H9 (cell line): Measurements from ENCODE around the gene RASSF5. TPM values are rescaled to one million over a fixed set of nuclear protein-coding genes. Genes with fewer than 3 reads are reported as not detected.

Experiments used
- DNase-seq: peaks from one replicate; pipeline ENCODE4 v3.0.0-alpha.2; 2017
- H2AFZ ChIP-seq: one replicate; pipeline ENCODE4 v1.6.1; 2013; ENCODE audit warnings: mild to moderate bottlenecking, low read length, control low read depth, moderate library complexity
- H2AK5ac ChIP-seq: 2 replicates; pipeline ENCODE4 v1.6.1; 2013; ENCODE audit warnings: low read length, control low read depth, mixed read lengths; ENCODE audit not compliant: insufficient read length
- H2BK120ac ChIP-seq: one replicate; pipeline ENCODE4 v1.6.1; 2013; ENCODE audit warnings: low read depth, mild to moderate bottlenecking, low read length, control low read depth, inconsistent platforms; ENCODE audit not compliant: poor library complexity, severe bottlenecking
- H2BK12ac ChIP-seq: 2 replicates; pipeline ENCODE4 v1.6.1; 2013; ENCODE audit warnings: low read length, control low read depth, mixed read lengths, low read depth; ENCODE audit not compliant: insufficient read length
- H2BK15ac ChIP-seq: 2 replicates; pipeline ENCODE4 v1.6.1; 2013; ENCODE audit warnings: low read depth, low read length, control low read depth
- H2BK20ac ChIP-seq: one replicate; pipeline ENCODE4 v1.6.1; 2013; ENCODE audit warnings: low read depth, mild to moderate bottlenecking, low read length, control low read depth, inconsistent platforms; ENCODE audit not compliant: poor library complexity, severe bottlenecking
- H2BK5ac ChIP-seq: 2 replicates; pipeline ENCODE4 v1.6.1; 2013; ENCODE audit warnings: low read length, control low read depth, mixed read lengths; ENCODE audit not compliant: insufficient read length
- H3K14ac ChIP-seq: 2 replicates; pipeline ENCODE4 v1.6.1; 2013; ENCODE audit warnings: low read length, control low read depth; ENCODE audit not compliant: insufficient read depth
- H3K18ac ChIP-seq: 2 replicates; pipeline ENCODE4 v1.6.1; 2013; ENCODE audit warnings: low read depth, mild to moderate bottlenecking, mixed read lengths, low read length, control low read depth; ENCODE audit not compliant: insufficient read length
- H3K23ac ChIP-seq: 2 replicates; pipeline ENCODE4 v1.6.1; 2013; ENCODE audit warnings: low read length, control low read depth, mixed read lengths, low read depth; ENCODE audit not compliant: insufficient read length
- H3K23me2 ChIP-seq: 2 replicates; pipeline ENCODE4 v1.6.1; 2013; ENCODE audit warnings: low read depth, mild to moderate bottlenecking, mixed read lengths, low read length, control low read depth; ENCODE audit not compliant: insufficient read length, poor library complexity, severe bottlenecking
- H3K27ac ChIP-seq: 2 replicates; pipeline ENCODE4 v1.5.1; 2013; ENCODE audit warnings: low read length, control low read depth, mixed read lengths, low read depth; ENCODE audit not compliant: insufficient read length
- H3K27me3 ChIP-seq: 2 replicates; pipeline ENCODE4 v1.6.1; 2013; ENCODE audit warnings: low read length, control low read depth, inconsistent platforms; ENCODE audit not compliant: insufficient read depth
- H3K4ac ChIP-seq: 2 replicates; pipeline ENCODE4 v1.6.1; 2013; ENCODE audit warnings: low read depth, mild to moderate bottlenecking, control low read depth, inconsistent platforms, low read length, moderate library complexity
- H3K4me1 ChIP-seq: 2 replicates; pipeline ENCODE4 v1.6.1; 2013; ENCODE audit warnings: low read length, control low read depth, inconsistent platforms; ENCODE audit not compliant: insufficient read depth
- H3K4me2 ChIP-seq: 2 replicates; pipeline ENCODE4 v1.6.1; 2013; ENCODE audit warnings: low read length, control low read depth, mixed read lengths; ENCODE audit not compliant: insufficient read length, insufficient read depth
- H3K56ac ChIP-seq: 2 replicates; pipeline ENCODE4 v1.6.1; 2013; ENCODE audit warnings: low read depth, mild to moderate bottlenecking, mixed read lengths, low read length, control low read depth; ENCODE audit not compliant: insufficient read length
- H3K79me1 ChIP-seq: 2 replicates; pipeline ENCODE4 v1.6.1; 2013; ENCODE audit warnings: low read depth, mild to moderate bottlenecking, moderate library complexity, low read length, control low read depth, inconsistent platforms; ENCODE audit not compliant: insufficient read depth, poor library complexity, severe bottlenecking
- H3K79me2 ChIP-seq: 2 replicates; pipeline ENCODE4 v1.6.1; 2013; ENCODE audit warnings: low read length, control low read depth, inconsistent platforms; ENCODE audit not compliant: insufficient read depth
- H3K9ac ChIP-seq: 2 replicates; pipeline ENCODE4 v1.6.1; 2013; ENCODE audit warnings: low read length, control low read depth, mixed read lengths; ENCODE audit not compliant: insufficient read length; ENCODE audit errors: extremely low read depth
- H3K9me3 ChIP-seq: one replicate; pipeline ENCODE4 v1.6.1; 2013; ENCODE audit warnings: low read depth, low read length, inconsistent platforms; ENCODE audit not compliant: control insufficient read depth
- H3T11ph ChIP-seq: one replicate; pipeline ENCODE4 v1.6.1; 2013; ENCODE audit warnings: mild to moderate bottlenecking, low read length, control low read depth, inconsistent platforms
- H4K20me1 ChIP-seq: one replicate; pipeline ENCODE4 v1.6.1; 2013; ENCODE audit not compliant: control insufficient read depth, insufficient read length, insufficient read depth
- H4K5ac ChIP-seq: 2 replicates; pipeline ENCODE4 v1.6.1; 2013; ENCODE audit warnings: low read depth, mild to moderate bottlenecking, mixed read lengths, low read length, control low read depth; ENCODE audit not compliant: insufficient read length
- H4K8ac ChIP-seq: replicated peaks from 2 replicates; pipeline ENCODE4 v1.6.1; 2013; ENCODE audit warnings: low read length, control low read depth, mixed read lengths, low read depth; ENCODE audit not compliant: insufficient read length
- H4K91ac ChIP-seq: 2 replicates; pipeline ENCODE4 v1.6.1; 2013; ENCODE audit warnings: low read depth, mild to moderate bottlenecking, moderate library complexity, mixed read lengths, low read length, control low read depth; ENCODE audit not compliant: insufficient read length
- H3K27ac Mint-ChIP-seq, 3 experiments: 2 replicates in 2 of 3; 3 replicates in 1 of 3; pipeline ENCODE4 v1.8.0; 2020 to 2021; ENCODE audit warnings: mixed read lengths in 3 of 3, mild to moderate bottlenecking in 1 of 3, moderate library complexity in 1 of 3
- H3K27me3 Mint-ChIP-seq: 2 replicates; pipeline ENCODE4 v1.8.0; 2021; ENCODE audit warnings: low read depth, mild to moderate bottlenecking, moderate library complexity, mixed read lengths
- H3K36me3 Mint-ChIP-seq, 3 experiments: 2 replicates in 2 of 3; 3 replicates in 1 of 3; pipeline ENCODE4 v1.8.0; 2020 to 2021; ENCODE audit warnings: low read depth in 3 of 3, mixed read lengths in 3 of 3; ENCODE audit not compliant: insufficient read depth in 1 of 3
- H3K4me1 Mint-ChIP-seq, 2 experiments: 2 replicates each; pipeline ENCODE4 v1.8.0; 2020; ENCODE audit warnings: mixed read lengths in 2 of 2
- H3K4me3 Mint-ChIP-seq, 2 experiments: 2 replicates in 1 of 2; 3 replicates in 1 of 2; pipeline ENCODE4 v1.8.0; 2020 to 2021; ENCODE audit warnings: mild to moderate bottlenecking in 2 of 2, mixed read lengths in 2 of 2, moderate library complexity in 1 of 2
- H3K9me3 Mint-ChIP-seq, 2 experiments: 2 replicates in 1 of 2; 3 replicates in 1 of 2; pipeline ENCODE4 v1.8.0; 2020; ENCODE audit warnings: mild to moderate bottlenecking in 2 of 2, mixed read lengths in 2 of 2, moderate library complexity in 1 of 2
- WGBS: extraction: QIAGEN DNeasy Blood & Tissue Kit; methylation state at CpG from one replicate; pipeline ENCODE4 v1.1.7; 2013; ENCODE audit warnings: missing lambda C conversion rate, low lambda C conversion rate, mixed read lengths; ENCODE audit not compliant: insufficient read length; ENCODE audit errors: extremely low coverage; 5-methylcytosine and 5-hydroxymethylcytosine counted together
- total RNA-seq: library from RNA; stranded (reverse); gene quantifications from 2 replicates; pipeline ENCODE4 v1.2.1, GENCODE V29; 2021
- TF ChIP-seq, protein P1 (sequence below): fragments of 200-600 bp; sonication (generic); conservative IDR thresholded peaks from 3 replicates; pipeline ENCODE4 v1.8.0; 2021; ENCODE audit warnings: antibody characterized with exemption, mild to moderate bottlenecking

RASSF5 gene
- total RNA-seq, 1 experiment from 2014 or later: 0.50 TPM

DNA sequence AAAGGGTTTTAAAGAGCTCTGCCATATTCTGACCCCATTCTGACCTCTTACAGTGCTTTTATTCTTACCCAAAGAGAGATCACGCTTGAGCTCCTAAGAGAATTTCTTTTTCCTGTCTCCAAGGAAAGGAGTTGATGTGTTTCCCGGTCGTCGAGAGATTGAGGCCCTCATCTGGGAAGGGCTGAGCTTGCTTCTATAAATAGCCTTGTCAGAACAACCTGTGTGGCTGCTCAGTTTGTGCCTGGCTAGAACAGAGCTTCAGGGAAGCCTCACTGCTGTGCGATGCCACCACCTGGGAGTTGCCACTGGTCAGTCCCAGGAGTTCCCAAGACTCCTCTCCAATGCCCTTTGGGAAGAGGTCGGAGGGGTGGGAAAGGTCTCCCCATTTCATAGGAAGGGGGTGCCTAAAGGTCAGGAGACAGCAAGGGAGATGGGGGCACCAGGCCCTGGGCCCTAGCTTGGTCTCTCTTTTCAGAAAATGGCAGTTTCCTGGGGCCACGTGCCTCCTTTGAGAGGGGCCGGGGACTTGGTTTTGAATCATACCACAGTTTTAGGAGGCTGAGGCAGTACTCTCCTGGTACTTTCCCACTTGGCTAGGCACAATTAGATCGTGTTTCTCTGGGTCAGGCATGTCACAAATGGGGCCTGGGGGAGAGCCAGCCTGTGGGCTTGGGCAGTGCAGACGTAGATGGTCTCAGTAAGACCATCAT, 52.8 kb downstream of the RASSF5 start:
- Histone ChIP-seq H2BK12ac (no peak overlapping the region), H3K14ac (no peak overlapping the region), H4K91ac (no peak overlapping the region), H4K8ac (no peak overlapping the region), H3K9me3 (no peaks in the 10 kb centered on the region), H4K5ac (no peak overlapping the region), H3K9ac (no peak overlapping the region), H2BK15ac (no peak overlapping the region), H3K27ac (no peak overlapping the region), H3K27me3 (peaks cover 6% of the 10 kb centered on the region; the same call in 1 of the 2 replicates), H3K23me2 (peaks cover 8% of the 10 kb centered on the region), H4K20me1 (no peaks in the 10 kb centered on the region), H3K4me2 (no peak overlapping the region), H2BK5ac (no peak overlapping the region), H3K23ac (no peak overlapping the region), H3K79me1 (no peaks in the 10 kb centered on the region), H3T11ph (no peak overlapping the region), H3K4ac (no peak overlapping the region), H2BK20ac (no peak overlapping the region), H2AFZ (no peak overlapping the region), H3K79me2 (no peaks in the 10 kb centered on the region), H3K18ac (no peak overlapping the region), H3K56ac (no peak overlapping the region), H3K4me1 (no peaks in the 10 kb centered on the region), H2BK120ac (no peak overlapping the region), H2AK5ac (no peak overlapping the region)
- Mint-ChIP-seq H3K36me3 (no peaks in the 10 kb centered on the region), H3K4me1 (peaks cover 25 to 31% of the 10 kb centered on the region in 2 experiments), H3K27me3 (peaks cover 62% of the 10 kb centered on the region), H3K4me3 (no peak overlapping the region), H3K27ac (no peak overlapping the region), H3K9me3 (no peaks in the 10 kb centered on the region)
- TF ChIP-seq, protein P1, sequence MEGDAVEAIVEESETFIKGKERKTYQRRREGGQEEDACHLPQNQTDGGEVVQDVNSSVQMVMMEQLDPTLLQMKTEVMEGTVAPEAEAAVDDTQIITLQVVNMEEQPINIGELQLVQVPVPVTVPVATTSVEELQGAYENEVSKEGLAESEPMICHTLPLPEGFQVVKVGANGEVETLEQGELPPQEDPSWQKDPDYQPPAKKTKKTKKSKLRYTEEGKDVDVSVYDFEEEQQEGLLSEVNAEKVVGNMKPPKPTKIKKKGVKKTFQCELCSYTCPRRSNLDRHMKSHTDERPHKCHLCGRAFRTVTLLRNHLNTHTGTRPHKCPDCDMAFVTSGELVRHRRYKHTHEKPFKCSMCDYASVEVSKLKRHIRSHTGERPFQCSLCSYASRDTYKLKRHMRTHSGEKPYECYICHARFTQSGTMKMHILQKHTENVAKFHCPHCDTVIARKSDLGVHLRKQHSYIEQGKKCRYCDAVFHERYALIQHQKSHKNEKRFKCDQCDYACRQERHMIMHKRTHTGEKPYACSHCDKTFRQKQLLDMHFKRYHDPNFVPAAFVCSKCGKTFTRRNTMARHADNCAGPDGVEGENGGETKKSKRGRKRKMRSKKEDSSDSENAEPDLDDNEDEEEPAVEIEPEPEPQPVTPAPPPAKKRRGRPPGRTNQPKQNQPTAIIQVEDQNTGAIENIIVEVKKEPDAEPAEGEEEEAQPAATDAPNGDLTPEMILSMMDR: no peak
- no CpG with 5 or more reads among the region's 10 CpGs for WGBS
- no peak for DNase-seq
